Mammary epithelial cell (primary cell): Measurements from ENCODE around the gene KCNIP1.

ENCODE experiments used
- EZH2 ChIP-seq: IDR thresholded peaks from 2 replicates; pipeline ENCODE4 v1.6.1; 2012; ENCODE audit warnings: low read length, inconsistent platforms, borderline replicate concordance
- TF ChIP-seq, protein P1 (sequence below), 2 donors: IDR thresholded peaks in 1 of 2; conservative IDR thresholded peaks in 1 of 2; 2 replicates each; pipeline ENCODE4 v1.5.1; 2011 to 2012; ENCODE audit warnings: inconsistent platforms in 2 of 2, low read length in 2 of 2, mild to moderate bottlenecking in 2 of 2, control low read depth in 1 of 2, low read depth in 1 of 2; ENCODE audit not compliant: insufficient read depth in 1 of 2; ENCODE audit errors: extremely low read depth in 1 of 2

DNA sequence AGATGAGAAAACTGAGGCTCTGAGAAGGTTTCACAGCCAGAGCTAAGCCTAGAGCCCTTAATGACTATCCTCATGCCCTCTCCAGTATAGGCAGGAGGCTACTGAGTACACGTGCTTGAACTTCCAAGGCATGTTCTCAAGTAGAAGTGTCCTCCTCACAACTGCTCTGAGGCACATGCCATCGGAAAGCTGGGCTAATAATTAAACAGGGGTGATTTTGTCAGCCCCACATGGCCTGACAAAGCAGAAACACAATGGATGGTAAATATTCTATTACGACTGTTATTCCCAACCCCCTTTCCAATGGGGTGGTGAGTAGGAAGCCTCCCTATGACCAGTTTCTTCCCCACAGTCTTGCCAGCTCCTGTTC is 34.3 kb downstream of the KCNIP1 start:
- TF ChIP-seq, protein P1, sequence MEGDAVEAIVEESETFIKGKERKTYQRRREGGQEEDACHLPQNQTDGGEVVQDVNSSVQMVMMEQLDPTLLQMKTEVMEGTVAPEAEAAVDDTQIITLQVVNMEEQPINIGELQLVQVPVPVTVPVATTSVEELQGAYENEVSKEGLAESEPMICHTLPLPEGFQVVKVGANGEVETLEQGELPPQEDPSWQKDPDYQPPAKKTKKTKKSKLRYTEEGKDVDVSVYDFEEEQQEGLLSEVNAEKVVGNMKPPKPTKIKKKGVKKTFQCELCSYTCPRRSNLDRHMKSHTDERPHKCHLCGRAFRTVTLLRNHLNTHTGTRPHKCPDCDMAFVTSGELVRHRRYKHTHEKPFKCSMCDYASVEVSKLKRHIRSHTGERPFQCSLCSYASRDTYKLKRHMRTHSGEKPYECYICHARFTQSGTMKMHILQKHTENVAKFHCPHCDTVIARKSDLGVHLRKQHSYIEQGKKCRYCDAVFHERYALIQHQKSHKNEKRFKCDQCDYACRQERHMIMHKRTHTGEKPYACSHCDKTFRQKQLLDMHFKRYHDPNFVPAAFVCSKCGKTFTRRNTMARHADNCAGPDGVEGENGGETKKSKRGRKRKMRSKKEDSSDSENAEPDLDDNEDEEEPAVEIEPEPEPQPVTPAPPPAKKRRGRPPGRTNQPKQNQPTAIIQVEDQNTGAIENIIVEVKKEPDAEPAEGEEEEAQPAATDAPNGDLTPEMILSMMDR (conservative IDR thresholded peaks at IDR 0.05 in 1 of 2, IDR thresholded peaks at IDR 0.05 in 1 of 2; ENCODE audit: extremely low read depth in 1 of 2, insufficient read depth in 1 of 2, low read depth in 1 of 2, low read length in 2 of 2): no peak
- no peak for TF ChIP-seq EZH2
